Activated T-cell treated with anti-CD3 and anti-CD28 coated beads for 24 hours (primary cell): ENCODE data around the gene ASS1.

Experiments
- DNase-seq: peaks from one replicate; pipeline ENCODE4 v3.0.0-alpha.2; 2020; ENCODE audit warnings: low read depth

Gene ASS1

DNA sequence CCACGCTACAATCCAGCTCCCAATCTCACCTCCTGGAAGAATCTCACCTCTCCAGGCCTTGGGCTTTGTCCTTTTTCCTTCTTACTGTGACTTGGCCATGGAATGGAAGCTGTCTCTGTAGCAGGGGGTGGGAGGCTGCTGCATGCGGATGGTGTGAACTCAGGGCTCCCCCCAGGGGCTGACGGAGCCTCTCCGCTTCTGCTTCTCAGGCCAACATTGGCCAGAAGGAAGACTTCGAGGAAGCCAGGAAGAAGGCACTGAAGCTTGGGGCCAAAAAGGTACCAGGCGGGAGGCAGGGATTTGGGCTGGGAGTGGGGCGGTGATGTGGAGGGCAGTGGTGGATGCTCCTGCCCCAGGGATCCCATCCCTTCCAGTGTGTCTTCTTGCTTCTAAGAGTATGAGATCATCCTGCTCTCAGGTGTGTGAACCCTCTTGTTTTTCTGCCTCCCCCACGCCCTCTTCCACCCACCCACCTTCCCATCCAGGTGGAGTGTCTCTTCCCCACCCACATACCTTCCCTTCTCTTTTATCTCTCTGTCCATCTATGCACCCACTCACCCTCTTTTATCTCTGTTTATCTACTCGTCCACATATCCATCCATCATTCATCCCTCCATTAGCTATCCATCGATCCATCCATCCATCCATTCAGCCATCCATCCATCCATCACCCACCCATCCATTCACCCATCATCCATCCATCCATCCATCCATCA is 9.5 kb downstream of the ASS1 start:
- DNase-seq: no peak

DNA sequence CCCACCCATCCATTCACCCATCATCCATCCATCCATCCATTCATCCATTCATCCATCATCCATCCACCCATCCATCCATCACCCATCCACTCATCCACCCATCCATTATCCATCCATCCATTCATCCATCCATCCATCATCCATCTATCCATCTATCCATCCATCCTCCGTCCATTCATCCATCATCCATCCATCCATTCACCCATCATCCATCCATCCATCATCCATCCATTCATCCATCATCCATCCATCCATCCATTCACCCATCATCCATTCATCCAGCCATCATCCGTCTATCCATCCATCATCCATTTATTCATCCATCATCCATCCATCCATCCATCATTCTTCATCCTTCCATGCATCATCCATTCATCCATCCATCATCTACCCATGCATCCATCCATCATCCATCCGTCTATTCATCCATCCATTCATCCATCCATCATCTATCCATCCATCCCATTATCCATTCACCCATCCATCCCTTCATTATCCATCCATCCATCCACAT is 10.1 kb downstream of the ASS1 start:
- no peak for DNase-seq

DNA sequence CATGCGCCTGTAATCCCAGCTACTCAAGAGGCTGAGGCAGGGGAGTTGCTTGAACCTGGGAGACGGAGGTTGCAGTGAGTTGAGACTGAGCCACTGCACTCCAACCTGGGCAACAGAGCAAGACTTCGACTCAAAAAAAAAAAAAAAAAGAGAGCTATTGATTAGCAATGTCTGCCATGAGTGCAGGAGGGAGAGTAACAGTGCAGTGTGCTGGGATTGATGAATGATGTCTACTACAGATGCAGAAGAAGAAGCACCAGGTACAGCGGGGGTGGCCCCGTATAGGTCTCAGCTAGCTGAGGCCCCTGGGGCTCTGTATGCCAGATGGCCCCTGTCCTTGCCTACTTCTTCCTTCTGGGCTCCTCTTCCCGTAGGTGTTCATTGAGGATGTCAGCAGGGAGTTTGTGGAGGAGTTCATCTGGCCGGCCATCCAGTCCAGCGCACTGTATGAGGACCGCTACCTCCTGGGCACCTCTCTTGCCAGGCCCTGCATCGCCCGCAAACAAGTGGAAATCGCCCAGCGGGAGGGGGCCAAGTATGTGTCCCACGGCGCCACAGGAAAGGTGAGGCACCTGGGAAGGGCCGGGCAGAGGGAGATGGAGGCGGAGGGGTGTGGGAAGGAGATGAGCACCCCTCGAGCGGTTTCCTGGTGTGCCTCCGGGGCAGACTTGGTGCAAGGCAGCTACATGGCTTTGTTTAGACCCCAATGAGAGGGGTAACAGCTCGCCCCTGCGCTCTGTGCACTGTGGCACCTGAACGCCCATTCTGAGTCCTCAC is 13.5 kb downstream of the ASS1 start:
- DNase-seq: no peak

DNA sequence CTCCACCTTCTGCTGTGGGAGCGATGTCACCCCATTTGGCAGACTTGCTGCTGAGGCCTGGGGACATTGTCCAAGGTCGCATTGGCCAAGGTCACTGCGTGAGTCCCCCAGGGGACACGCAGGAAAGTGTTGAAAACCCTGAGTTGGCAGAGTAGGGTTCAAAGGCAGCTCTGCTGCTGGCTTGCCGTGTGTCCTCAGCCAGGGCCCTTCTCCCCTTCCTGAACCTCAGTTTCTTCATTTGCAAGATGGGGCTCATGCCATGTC is 14.0 kb downstream of the ASS1 start:
- DNase-seq: no peak

DNA sequence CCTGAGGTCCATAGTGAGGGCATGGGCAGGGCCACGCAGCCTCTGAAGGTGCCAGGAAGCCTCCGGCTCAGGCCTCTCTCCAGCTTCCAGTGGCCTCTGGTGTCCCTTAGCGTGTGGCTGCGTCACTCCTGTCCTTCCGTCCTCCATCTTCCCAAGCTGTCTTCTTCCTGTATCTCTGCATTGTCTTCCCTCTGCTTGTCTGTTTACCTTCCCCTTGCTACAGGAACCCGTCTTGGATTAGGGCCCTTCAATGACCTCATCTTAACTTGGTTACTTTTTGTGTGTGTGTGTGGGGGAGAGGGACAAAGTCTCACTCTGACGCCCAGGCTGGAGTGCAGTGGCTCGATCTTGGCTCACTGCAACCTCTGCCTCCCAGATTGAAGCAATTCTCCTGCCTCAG is 14.4 kb downstream of the ASS1 start:
- DNase-seq: no peak

DNA sequence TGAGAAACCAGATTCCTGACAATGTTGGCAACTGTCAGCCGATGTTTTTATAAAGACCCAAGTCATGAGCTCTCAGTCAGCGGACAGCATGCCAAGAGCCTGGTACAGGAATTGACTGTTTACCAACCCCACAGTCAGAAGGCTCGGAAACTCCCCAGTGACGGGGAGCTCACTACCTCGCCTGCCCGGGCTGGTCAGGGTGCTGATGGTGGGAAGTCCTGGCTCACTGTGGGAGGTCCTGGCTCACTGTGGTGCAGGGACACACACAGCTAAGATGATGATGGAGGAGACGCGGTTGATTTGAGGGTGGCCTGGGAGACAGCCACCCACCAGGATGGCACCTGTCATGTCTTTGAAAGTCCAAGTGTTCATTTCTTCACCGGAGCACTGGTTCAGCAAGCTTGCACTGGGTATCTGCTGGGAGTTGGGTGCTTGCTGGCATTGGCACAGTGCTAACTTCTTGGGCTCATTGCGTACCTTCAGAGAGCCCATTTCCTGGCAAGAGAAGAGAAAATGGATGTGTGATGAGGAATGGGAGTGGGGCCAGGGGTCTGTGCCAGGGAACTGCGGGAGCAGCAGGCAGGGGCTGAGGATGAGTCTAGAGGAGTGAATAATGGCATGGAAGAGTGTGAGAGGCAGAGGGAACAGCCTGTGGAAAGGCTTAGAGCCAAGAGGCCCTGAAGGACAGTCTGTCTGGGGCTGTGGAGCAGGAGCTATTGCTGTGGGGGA is 15.3 kb downstream of the ASS1 start:
- DNase-seq: no peak

DNA sequence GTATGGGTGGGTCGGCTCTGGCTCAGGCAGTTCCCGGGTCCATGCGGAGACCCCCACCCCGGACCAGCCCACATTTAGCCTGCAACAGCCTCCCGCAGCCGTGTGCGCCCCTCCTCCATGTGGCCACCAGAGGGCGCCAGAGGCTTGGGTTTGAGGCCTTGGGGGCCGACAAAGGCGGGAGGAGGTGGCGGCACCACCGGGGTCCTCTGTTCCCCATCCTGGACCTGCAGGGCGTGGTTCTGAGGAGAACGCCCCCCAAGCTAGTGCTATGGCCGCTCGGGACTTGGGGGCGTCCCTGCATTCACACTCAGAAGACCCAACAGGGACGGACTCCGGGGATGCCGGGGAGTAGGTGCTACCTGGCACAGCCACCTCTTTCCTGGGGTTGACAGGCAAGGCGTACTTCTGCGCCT is 16.5 kb downstream of the ASS1 start:
- DNase-seq: peak; percentile 65

DNA sequence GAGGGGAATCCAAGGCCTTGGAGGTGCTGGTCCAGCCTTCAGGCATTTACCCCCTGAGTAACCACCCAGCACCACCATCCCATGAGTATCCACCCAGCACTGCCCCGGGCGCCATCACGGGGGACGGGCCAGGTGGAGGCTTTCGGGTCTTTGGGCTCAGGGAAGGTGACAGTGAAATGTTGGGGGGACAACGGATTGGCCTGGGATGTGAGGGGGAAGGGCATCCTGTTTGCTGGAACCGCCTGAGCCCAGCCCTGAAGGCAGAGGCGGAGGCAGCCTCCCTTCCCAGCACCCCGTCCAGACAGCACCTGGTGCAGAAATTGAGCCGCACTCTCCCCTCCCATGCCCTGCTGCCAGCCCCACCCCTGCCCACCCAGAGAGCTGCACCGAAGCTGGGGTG is 17.0 kb downstream of the ASS1 start:
- no peak for DNase-seq

DNA sequence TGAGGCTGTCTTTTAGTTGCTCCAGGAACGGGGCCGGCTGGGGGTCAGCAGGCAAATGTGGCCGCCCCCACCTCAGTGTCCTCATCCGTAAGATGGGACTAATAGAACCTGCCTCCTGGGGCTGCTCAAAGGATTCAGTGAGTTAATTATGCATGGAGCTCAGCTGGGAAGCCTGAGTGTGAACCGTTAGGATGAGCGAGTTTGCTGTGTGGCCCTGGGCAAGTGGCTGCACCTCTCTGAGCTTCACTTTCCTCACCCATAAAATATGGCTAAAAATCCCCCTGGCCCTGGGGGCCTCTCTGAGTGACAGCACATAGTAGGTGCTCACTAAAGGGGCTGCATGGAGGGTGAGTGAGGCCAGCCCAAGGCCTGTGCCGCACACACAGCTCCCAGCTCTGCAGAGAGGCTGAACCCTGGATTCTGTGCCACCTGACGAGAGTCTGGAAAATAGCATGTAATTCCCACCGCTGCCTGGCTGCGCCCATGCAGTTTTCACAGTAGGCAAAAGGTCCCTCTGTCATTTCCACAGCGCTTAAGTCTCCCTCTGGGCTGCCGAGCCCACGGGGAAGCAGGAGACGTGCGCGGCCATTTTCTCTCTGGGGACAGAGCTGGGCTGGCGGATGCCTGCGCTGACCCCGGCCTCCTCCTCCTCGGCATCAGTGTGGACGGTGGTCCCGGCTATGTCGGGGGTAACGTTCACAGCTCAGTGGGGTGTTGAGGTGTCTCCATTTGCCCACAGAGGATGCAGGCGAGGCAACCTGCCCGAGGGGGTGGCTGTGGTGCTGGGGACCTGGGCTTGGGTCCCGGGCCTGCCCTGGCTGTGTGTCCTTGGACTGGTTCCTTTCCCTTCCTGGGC is 18.2 kb downstream of the ASS1 start:
- DNase-seq: no peak

DNA sequence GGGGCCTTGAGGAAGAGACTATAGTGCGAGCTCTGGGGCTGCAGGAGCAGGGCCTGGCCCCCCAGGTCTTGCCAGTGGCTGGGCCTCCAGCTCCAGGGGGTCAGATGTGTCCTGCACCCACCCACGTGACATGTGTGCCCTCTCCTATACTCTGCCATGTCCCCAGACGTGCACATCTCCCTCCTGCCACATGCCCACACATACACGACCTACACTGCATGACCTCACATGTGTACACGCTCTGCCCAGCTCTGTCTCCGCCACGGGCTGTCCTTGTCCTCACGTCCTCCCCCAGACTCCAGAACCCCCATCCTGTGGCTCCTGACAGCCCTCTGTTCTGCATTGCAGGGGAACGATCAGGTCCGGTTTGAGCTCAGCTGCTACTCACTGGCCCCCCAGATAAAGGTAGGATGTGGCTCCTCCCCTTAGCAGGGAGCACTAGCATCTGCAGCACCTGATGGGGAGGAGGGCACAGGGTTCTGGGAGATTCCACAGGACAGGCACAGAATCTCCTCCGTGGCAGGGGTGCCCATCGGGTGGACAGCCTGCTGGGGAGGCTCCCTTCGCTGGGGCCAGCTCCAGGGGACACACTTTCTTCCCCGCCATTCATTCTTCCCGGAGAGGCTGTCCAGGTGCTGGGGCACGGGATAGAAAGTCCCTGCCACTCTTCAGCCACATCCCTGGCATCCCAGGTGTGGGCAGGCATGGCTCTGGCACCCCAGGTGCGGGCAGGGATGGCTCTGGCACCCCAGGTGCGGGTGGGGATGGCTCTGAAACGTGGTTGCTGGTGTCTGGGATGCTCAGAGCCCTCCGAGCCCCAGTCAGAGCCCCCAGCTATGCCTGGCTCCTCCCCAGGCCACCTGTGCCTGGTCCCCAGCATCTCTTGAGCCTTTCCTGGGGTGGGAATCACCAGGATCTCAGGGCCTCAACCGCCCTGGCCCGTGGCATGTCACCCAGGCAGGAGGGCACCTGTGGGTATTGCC is 19.3 kb downstream of the ASS1 start:
- no peak for DNase-seq

DNA sequence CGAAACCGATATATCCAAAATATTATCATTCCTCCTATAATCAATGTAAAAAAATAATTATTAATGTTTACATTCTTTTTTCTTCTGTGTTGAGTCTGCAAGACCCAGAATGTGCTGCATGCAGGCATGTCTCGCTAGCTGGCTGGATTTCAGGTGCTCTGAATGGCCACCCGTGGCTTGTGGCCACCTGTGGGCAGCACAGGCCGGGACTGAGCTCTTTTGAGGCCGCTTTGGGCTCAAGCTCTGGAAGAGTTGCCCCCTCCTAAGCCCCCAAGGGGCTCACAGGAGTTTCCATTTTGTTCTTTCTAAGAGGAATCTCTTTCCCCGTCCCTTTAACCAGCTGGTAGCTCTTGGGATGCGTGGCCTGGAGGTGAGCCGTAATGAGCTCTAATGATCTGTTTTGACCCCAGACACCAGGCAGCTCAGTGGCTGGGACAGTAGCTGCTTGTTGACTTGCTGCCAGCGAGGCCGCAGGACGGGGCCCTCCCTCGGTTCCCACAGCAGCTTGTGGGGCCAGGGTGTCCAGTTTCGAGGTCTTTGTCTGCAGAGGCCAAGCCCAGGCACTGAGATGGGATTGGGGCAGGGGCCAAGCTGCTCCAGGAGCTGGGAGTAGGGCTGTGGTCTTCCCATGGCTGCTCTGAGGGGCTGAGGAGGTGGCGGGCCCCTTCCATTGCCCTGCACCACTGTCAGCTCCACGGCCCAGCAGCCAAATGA is 20.8 kb downstream of the ASS1 start:
- DNase-seq: no peak

DNA sequence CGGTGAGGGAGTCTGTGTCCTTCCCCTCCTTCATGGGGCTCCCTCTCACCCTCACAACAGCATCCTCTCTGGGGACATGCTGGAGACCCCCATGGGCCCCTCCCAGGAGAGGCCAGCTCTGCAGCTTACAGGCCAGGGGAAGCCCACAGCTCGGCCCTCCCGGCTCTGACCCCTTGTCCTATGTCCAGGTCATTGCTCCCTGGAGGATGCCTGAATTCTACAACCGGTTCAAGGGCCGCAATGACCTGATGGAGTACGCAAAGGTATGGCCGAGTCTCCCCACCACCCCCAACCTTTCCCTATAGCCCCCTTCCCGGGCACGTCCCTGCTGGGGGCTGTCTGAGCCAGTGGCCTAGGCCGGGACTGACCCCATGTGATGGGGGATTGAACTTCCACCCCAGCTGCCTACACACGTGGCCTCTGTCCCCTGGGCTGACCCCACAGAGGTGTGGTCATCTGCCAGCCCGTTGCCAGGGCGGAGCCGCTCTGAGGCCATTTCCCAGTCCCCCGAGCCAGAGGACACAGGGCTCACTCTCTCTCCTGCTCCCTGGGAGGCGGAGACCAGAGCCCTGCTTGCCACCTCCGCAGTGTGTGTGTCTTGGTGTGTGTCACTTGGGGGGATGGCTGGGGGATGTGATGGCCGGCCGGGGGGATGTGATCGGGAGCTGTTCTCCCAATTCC is 21.9 kb downstream of the ASS1 start:
- DNase-seq: no peak

DNA sequence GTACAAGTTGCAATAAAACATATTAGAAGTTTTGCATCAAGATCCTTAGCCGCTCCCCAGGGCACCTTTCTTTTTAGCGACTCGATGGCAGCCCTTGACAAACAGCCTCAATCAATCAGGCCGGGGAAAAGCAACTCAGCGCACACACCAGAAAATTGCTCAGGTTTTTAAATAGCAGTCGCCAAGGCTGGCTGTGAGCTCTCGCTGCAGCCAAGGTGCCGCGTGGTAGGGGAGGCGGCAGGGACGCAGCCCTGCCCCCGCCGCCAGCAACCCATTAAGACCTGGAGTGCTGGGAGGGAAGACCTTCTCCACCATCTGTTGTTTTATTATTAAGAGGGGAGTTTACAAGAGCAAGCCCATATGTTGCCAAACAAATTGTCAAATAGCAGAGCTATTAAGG is 22.6 kb downstream of the ASS1 start:
- no peak for DNase-seq

DNA sequence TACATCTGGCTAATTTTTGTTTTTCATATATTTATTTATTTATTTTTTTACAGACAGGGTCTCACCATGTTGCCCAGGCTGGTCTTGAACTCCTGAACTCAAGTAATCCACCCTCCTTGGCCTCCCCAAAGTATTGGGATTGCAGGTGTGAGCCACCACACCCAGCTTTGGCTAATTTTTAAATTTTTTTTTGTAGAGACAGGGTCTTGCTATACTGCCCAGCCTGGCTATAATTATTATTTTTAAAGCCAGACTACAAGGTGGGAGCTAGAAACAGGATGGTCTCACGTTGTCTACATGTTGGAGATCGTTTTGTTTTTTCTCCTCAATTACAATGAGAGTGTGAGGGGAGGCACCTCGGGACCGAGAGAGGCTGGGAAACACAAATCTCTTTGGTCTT is 23.8 kb downstream of the ASS1 start:
- no peak for DNase-seq

DNA sequence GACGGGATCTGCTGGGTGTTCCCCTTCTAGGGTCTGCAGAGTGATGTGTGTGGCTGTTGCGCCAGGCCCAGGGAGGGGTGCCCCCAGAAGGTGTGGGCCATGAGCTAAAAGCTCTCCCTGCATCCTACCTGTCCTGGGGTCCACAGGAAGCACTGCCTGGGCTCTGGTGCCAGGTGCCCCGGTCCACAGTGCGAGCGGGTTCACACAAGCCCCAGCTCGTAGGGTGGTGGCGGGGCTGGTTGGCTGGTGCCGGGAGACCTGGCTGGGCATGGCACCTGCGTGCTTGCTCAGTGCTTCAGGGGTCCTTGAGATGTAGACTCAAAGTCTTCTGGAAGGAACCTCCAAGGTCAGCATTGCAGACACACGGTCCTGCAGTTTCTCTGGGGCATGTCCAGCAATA is 25.5 kb downstream of the ASS1 start:
- no peak for DNase-seq

DNA sequence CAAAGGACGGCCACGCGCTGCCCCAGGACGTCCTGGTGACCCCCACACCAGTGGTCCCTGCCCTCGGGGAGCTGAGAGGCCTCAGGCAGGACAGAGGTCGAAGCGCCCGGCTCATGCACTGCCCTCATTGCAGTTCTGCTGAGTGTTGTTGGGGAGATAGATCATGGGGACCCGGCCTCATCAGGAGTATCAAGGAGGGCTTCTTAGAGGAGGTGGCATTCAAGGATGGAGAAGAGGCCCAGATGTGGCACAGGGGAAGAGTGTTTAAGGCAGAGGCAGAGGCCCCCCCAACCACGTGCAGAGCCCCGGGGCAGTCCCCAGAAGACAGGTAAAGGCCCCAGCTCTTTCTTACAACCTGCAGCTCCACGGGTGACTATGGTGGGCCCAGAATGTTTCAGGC is 26.2 kb downstream of the ASS1 start:
- DNase-seq: no peak

DNA sequence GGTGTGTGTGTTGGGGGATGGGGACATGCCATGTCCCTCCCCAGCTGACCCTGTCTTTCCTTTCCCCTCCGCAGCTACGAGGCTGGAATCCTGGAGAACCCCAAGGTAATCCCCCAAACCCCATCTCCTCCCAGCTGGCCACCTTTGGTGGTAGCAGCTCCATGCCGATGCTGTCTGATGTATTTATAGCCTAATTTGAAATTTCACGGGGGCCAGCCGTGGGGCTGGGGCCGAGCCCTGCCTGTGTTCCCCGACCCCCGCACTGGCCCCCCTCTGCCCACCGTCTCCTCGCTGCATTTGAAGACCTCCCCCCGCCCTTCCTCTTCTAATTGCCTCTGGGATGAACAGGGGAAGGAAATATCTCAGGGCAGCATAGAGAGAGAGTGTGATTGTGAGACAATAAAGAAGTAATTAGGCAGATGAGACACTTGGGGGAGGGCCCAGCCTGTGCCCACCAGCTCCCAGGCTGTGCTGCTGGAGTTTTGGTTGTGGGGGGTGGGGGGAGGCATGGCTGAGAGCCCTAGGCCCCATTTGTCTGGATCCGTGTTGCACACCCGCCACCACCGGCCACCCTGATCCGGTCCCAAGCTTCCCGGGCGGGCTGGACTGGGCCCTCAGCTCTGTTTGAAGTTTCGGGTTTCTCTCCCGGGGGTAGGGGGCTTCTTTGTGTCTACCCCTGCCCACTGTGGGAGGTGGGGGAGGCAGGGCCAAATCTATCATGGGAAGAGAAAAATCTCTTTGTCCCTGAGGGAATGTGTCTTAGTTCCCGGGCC is 26.8 kb downstream of the ASS1 start:
- DNase-seq: no peak

DNA sequence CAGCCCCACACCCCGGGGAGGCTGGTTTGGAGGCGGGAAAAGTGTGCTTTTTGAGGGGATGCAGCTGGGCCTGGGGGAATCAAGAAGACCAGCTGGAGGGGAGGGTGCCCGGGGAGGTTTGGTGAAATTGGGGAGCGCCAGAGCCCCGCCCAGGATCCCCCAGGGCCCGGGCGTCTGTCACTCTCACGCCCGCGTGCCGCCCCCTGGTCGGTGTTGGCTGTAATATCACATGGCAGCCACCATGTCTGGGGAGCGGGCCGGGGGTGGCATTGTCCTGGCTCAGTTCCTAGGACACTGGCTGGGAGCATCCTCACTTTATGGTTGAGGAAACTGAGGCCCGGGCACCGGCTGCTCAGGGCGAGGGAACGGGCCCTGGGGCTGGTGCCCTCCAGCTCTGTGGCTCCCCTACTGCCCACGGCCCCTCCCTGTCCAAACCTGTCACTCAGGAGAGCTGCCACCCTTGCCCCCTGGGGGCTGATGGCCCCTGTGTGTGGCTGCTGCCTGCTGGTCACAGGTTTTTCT is 27.5 kb downstream of the ASS1 start:
- no peak for DNase-seq

DNA sequence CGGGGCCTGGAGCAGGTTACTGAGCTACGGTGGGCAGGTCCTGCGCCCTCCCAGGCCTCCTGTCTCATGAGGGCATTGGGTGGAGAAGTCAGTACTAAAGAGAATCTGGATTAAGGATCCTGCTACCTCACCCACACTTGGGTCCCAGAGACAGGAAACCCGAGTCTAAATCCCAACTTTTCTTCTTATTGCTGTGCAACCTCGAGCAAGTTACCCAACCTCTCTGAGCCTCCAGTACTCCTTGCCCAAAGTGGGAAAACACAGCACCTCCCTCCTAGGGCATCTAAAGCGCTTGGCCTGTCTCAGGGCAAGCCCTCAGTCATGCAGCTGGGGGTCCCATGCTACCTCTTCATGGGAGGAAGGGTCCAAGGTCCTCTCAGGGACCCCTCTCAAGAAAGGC is 28.2 kb downstream of the ASS1 start:
- DNase-seq: no peak
